DMS53 treated with DMSO at 0.1 percent for 48 hours (cell line): ENCODE results near the gene LRRC14B.
"Not testable (repeated sequence)": the region's sequence is repeated elsewhere in the genome, so short reads cannot be mapped to it uniquely, and the experiment has no call there.

Experiments used
- DNase-seq: peaks from one replicate; lab custom pipeline; 2025; ENCODE audit not compliant: unreplicated experiment; lab: John Stamatoyannopoulos, UW

Gene LRRC14B

DNA sequence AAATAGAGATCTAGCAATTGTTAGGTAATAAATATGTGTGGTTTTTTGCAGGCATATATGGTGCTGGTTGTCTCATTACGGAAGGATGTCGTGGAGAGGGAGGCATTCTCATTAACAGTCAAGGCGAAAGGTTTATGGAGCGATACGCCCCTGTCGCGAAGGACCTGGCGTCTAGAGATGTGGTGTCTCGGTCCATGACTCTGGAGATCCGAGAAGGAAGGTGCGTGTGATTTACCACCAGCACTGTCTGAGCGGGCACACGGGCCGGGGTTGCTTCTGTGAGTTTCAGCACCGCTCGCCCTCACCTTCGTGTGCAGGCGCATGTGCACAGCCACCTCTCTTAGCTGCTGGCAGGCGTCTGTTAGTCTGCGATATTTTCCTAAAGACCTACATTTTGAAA is 42.1 kb downstream of the LRRC14B start:
- not testable (repeated sequence) for DNase-seq

DNA sequence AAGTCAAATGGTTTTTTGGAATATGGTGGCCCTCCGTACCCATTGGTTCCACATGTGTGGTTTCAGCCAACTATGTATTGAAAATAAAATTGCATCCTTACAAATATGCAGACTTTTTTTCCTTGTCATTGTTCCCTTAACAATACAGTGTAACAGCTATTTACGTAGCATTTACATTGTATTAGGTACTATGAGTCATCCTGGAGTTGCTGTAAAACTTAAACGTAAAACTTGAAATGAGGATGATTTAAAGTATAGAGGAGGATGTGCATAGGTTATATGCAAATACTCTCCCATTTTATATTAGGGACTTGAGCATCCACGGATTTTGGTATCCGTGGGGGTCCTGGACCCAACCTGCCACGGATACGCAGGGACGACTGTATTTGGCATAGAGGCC is 43.2 kb downstream of the LRRC14B start:
- DNase-seq, result no peak

DNA sequence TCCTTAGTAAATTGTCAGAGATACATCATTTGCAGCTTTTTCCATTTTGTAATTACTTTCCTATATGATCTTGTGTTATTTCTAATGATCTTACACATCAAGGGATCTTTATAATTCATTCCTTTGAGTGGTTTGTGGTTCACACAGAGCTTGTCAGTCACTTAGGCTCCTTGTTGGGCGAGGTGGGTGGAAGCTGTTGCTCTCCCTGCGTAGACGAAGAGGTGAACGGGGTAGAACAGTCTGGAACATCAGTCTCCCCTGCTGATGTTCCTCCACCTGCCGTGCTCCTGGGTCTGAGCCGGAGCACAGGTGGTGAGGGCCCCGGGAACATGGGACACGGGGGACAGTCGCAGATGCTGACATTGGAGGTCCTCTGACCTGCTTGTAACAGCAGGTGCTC is 44.2 kb downstream of the LRRC14B start:
- not testable (repeated sequence) for DNase-seq

DNA sequence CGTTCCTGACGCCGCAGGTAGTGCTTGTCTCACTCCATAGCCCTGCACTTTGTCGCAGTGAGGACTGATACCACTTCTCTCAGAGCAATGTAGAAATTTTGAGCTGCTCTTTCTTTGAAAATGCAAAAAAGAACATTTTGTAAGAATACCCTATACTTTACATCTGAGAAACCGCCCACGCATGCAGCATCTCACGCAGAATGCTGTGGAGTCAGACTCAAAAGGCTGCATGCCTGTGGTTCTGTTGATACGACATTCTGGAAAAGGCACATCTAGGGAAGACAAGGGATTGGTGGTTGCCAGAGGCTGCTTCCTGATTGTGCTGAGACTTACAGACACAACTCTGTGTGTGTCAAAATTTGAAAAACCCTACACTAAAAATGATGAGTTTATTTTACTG is 46.6 kb downstream of the LRRC14B start:
- DNase-seq, result not testable (repeated sequence)

DNA sequence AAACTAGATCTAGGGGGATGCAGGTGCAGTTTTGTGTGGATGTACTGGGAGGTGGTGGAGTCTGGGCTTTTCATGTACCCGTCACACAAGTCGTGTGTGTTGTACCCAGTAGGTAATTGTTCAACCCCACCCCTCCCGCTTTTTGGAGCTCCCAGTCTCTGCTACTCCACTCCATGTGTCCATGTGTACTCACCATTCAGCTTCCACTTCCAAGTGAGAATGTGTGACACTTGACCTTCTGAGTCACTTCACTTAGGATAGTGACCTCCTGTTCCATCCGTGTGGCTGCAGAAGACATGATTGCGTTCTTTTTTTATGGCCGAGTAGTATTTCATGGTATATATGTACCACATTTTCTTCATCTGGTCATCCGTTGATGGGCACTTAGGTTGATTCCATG is 49.3 kb downstream of the LRRC14B start:
- DNase-seq, result not testable (repeated sequence)

DNA sequence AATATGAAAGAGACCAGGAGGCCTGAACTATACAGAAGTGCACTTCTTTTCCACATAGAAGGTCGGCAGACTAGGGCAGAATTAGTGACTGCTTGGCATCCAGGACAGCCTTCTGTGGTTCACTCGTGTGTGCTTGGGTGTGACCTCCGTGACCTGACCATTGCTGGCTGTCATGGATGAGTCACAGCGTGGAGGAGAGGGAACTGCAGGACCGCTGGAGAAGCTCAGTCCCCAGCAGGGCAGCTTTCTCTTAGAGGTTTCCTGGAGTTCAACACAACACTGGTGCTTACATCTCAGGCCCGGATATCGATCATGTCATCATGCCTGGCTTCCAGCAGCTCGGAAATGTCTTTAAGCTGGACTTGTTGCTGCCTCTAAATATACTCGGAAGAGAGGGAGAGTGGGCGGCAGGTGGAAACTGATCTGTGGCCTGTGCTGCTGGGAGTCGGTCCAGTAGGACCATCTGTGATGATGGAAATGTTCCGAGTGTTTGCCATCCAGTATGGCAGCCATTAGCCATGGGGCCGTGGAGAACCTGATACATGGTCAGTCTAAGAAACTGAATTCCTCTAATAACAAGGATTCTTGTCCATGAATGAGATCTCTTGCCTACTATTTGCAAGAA is 49.9 kb downstream of the LRRC14B start:
- DNase-seq, result not testable (repeated sequence)

DNA sequence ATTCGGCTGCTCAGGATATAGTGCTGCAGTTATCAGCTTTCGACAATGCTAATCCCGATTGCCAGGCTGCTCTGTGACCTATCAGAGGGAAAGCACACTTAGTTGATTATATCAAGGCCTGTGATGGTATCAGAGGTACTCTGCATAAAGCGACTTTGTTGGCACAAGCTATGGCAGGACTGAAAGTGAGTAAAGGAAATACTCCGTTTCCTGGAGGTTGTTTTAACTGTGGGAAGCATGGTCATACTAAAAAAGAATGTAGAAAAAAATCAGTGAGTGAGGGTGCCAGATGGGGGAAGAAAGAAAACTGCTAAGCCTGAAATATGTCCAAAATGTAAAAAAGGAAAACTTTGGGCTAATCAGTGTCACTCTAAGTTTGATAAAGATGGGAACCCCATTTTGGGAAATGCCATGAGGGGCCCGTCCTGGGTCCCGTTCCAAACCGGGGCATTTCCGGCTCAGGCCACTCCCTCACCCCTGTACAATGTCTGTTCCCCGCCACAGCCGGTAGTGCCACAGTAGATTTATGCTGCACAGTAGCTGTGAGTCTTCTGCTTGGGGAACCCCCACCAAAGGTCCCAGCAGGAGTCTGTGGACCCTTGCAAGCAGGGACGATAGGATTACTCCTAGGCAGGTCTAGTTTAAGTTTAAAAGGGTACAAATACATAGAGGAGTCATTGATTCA is 52.5 kb downstream of the LRRC14B start:
- not testable (repeated sequence) for DNase-seq

DNA sequence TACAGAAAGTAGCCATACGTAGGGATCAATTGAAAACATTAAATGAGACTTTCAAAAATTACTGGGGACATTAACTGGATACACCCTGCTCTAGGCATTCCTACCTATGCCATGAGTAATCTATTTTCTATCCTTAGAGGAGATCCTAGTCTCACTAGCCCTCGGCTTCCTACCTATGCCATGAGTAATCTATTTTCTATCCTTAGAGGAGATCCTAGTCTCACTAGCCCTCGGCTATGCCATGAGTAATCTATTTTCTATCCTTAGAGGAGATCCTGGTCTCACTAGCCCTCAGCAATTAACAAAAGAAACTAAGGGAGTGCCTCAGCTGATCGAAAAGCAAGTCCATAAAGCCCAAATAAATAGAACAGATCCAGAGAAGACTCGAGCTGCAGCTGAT is 54.4 kb downstream of the LRRC14B start:
- not testable (repeated sequence) for DNase-seq
